ENCODE data around the gene SWAP70. TPM values are rescaled to one million over a fixed set of nuclear protein-coding genes. Genes with fewer than 3 reads are reported as not detected.

SWAP70 gene
- total RNA-seq, 1 donor from 2014 or later, result 19.0 TPM

DNA sequence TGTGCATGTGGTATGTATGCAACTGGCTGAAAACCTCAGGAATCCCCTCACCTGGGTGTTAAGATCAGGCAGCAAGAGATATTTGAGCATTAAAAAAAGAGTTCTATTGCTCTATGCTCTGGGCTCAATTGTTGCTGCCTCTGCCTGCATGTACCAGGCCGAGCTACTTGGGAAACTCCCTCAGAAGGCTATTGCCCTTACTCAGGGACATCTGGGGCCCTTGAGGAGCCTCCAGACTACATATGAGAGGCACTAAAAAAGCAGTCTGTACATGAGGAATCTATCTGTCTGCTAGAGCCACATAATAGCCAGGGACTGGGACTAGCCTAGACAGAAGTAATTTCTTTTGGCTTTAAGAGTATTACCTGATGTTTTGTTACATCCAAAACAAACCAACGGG is 120.1 kb downstream of the SWAP70 start:
- intact Hi-C loops (cut with DNase I), result no loop called here
- DNase-seq (no peak), ATAC-seq (ENCODE audit: poor library complexity) (peak; percentile 22)

- ATAC-seq (ENCODE audit: poor library complexity), result peak; percentile 77
- intact Hi-C loops (cut with DNase I), result no loop called here
- DNase-seq, result no peak
These were observed 120.9 kb downstream of the SWAP70 start for GRCh38 chr11:9784602-9785315.

GRCh38 chr11:9787260-9787659 is 123.4 kb downstream of the SWAP70 start:
- ATAC-seq (ENCODE audit: poor library complexity), result no peak
- DNase-seq, result no peak
- intact Hi-C loops (cut with DNase I), result no loop called here

GRCh38 chr11:9787981-9788521 is 124.2 kb downstream of the SWAP70 start:
- DNase-seq (peak; percentile 50), ATAC-seq (ENCODE audit: poor library complexity) (peak; percentile 28)
- intact Hi-C loops (cut with DNase I), result no loop called here

DNA sequence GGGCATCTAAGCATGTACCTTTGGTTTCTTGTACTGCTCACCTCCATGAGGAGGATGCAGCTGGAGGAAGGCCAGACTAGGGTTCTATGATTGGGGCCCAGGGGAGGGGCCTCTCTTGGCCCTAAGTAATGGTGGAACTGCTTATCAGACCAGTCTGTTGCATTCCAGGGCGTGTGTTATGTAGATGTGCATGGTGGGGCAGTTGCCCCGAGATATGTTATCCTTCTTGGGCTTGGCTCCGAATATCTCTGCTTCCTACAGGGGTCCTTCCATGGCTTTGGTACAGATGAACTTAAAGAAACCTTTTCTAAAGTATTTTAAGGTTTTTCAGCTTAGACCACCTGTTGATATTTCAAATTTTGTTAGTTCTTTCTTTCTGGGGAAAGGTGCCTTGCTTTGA is 126.0 kb downstream of the SWAP70 start:
- DNase-seq (no peak), ATAC-seq (ENCODE audit: poor library complexity) (no peak)
- intact Hi-C loops (cut with DNase I), result no loop called here

DNA sequence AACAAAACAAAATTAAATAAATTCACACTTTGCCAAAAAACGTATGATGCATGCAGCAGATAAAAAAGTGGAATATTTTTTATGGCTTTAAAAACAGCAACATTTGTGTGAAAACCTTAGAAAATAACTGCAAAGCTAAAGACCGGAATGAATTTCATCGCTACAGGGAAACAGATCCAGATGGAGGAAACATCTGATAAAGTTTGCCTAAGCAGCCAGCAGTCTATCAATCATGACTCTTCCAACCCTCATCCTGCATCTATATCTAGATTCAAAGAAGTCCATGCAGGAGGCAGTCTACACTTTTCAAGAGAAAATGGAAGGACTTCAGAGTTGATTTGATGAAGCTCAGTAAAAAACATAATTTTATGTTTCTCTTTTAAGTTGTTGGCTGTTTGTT is 126.8 kb downstream of the SWAP70 start:
- ATAC-seq (ENCODE audit: poor library complexity), result no peak
- intact Hi-C loops (cut with DNase I), result no loop called here
- no peak for DNase-seq

GRCh38 chr11:9796266-9796665 is 132.4 kb downstream of the SWAP70 start:
- ATAC-seq (ENCODE audit: poor library complexity) (no peak), DNase-seq (no peak)
- intact Hi-C loops (cut with DNase I), result no loop called here

- DNase-seq (no peak), ATAC-seq (ENCODE audit: poor library complexity) (no peak)
- intact Hi-C loops (cut with DNase I), result no loop called here
These were observed 133.0 kb downstream of the SWAP70 start for GRCh38 chr11:9796854-9797253.

DNA sequence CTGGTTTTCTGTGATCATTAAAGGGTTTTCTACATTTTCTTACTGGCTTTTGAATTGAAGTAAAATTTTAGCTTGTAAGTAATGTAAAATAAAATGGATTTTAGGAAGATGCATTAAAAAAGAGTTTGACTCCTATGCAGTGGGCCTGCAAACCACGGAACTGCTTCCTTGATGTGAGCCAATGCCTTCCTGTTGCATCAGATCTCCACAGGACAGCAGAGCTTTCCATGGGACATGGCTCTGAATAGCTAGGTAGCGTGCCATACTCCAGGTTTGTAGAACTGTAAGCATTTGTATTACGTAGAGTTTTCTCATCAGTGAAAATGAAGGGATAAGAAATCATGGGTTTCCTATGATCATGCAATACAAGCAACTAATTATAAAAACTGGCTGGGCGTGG is 133.4 kb downstream of the SWAP70 start:
- DNase-seq (no peak), ATAC-seq (ENCODE audit: poor library complexity) (no peak)
- intact Hi-C loops (cut with DNase I), result no loop called here

GRCh38 chr11:9799886-9800285 is 136.0 kb downstream of the SWAP70 start:
- DNase-seq (no peak), ATAC-seq (ENCODE audit: poor library complexity) (no peak)
- intact Hi-C loops (cut with DNase I), result no loop called here

DNA sequence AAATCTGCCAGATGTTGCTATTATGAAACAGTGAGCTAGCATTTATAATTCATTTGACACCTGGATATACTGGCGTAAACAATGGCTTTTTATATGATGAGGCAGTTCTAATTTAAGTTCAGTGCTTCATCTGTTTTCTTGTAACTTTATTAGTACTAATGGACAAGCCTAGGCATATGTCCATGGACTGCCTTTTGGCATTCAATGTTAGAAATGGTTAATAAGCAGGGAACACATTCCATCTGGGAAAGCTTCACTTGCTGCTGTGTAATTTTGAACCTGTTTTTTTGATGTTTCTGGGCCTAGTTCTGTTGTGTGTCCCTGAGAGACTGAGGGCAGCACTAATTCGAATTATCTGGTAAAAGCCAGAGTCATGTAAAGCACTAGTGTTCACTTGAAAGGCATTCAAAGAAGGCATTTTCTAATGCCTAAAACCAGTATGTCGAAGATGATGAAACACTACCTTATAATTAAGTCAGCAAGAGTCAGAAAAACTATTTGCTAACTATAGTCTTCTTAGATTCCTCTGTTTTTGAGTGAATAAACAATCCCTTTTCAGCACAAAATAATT is 138.5 kb downstream of the SWAP70 start:
- intact Hi-C loops (cut with DNase I), result no loop called here
- DNase-seq, result no peak
- peak; percentile 70 for ATAC-seq (ENCODE audit: poor library complexity)

Other genes starting within 250 kb of the SWAP70 start
- gene ZNF143, start 203.1 kb upstream of the SWAP70 start, total RNA-seq, result 25.3 TPM
- 32.7 TPM for gene WEE1, start 90.4 kb upstream of the SWAP70 start, total RNA-seq

Data from Right ventricle myocardium superior (tissue), 1 donor.